GM21390 (cell line): ENCODE data around the gene MCHR1.

Experiments used
- ATAC-seq: cut with Tn5 transposase; IDR thresholded peaks from one replicate; pipeline ENCODE4 v1.9.1; 2021; ENCODE audit not compliant: unreplicated experiment

The MCHR1 gene

DNA sequence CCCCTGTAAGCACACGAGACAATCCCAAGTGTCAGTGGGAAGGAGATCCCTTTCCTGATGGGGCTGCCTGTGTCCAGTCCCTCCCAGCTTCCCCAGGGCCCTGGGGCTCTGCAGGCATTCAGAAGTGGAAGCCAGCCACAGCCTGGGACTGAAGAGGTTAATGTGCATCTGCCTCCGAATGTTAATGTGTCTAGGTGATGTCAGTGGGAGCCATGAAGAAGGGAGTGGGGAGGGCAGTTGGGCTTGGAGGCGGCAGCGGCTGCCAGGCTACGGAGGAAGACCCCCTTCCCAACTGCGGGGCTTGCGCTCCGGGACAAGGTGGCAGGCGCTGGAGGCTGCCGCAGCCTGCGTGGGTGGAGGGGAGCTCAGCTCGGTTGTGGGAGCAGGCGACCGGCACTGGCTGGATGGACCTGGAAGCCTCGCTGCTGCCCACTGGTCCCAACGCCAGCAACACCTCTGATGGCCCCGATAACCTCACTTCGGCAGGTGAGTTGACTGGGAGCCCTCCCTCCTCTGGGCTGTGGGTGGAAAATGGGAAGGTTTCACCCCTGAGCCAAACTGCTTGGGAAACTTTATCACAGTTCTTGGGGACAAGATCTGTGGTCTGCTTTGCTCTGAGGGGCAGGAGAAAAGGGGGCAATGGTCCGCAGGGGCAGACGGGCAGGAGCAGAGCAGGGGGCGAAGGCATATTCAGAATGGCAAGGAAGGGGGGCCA lies at the start of gene MCHR1:
Gene MCHR1 (plus strand): TSS at position 236 of the 715 bp plus-strand sequence. CDS start 169 bp downstream, at position 405.
- ATAC-seq, result no peak

- no peak for ATAC-seq
These were observed 47.4 kb upstream of the MCHR1 start for GRCh38 chr22:40631925-40632324.

DNA sequence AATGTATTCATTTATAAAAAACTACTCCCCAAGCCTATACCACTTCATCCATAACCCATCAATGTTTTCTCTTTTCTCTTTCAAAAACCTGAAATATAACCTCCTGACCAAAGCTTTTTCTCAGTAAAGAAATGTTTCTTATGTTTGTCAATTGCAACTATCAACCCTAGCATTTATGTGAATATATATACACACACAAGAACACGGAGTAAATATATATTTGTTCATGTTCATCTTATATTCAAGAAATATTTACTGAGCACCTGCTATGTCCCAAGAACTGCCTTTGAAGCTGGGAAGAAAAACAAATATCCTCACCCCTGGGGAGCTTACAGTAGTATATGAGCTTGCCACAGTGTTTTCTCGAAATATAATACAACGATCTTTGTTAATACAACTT lies 46.2 kb upstream of the MCHR1 start:
- no peak for ATAC-seq

GRCh38 chr22:40634119-40634903 lies 45.0 kb upstream of the MCHR1 start:
- ATAC-seq, result no peak

- ATAC-seq, result no peak
These were observed 44.0 kb upstream of the MCHR1 start for GRCh38 chr22:40635043-40635939.

DNA sequence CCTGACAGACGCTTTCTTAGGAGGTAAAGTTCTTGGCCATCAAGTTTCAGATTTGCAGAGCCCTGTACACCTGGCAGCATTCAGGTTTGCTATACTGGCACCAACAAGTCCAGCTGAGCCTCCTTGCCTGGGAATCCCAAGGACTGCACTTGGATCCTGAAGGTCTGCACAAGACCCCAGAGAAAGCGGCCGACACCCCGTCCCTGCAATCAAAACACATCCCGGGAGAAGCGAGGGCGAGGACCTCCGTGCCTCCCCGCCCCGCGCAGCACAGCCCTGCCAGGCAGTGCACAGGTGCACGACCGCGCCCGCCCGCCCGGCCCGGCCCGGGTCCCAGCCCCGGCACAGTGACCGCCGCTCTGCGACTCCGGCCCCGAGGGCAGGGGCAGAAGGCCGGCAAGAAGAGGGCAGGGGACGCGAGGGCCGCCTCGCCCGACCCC lies 43.3 kb upstream of the MCHR1 start:
- peak; percentile 8 for ATAC-seq

- peak; percentile 86 for ATAC-seq
These were observed 42.7 kb upstream of the MCHR1 start, which contains the start of gene MRTFA for GRCh38 chr22:40636380-40637182. Gene MRTFA (minus strand): TSS chr22:40636719.

- ATAC-seq, result peak; percentile 4
These were observed 41.8 kb upstream of the MCHR1 start for GRCh38 chr22:40637183-40638150.

GRCh38 chr22:40638261-40638660 lies 41.0 kb upstream of the MCHR1 start:
- no peak for ATAC-seq

DNA sequence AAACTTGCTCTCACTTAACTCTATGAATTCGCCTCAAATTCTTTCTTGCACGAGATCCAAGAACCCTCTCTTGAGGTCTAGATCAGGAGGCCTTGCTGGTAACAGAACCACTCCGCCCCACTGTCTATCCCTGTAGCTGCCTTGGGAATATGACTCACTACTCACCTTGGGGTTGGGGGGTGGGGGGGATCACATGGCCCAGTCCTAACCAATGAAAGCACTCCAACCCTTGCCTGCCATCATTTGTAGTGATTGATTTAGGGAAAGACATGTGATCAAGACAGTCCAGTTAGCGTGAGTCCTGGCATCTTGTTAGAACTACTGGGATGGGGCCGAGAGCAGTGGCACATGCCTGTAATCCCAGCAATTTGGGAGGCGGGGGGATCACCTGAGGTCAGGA lies 38.0 kb upstream of the MCHR1 start:
- ATAC-seq, result no peak

DNA sequence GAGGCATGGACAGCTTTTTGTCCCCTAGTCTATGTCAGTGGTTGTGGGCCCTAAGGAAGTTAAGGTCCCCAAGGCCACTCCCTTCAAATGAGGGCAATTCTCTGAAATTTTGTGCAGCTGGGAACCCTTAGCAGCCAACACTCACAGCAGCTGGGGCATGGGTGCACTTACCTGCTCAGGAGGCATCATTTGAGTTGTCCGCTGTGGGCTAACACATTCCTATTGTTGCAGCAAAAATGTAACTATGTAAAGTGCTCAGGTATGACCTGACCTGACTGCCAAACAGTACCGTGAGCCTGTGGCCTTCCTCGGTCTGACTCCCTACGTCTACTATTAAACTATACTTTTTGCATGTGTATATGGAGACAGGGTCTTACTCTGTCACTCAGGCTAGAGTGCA lies 37.0 kb upstream of the MCHR1 start:
- no peak for ATAC-seq

DNA sequence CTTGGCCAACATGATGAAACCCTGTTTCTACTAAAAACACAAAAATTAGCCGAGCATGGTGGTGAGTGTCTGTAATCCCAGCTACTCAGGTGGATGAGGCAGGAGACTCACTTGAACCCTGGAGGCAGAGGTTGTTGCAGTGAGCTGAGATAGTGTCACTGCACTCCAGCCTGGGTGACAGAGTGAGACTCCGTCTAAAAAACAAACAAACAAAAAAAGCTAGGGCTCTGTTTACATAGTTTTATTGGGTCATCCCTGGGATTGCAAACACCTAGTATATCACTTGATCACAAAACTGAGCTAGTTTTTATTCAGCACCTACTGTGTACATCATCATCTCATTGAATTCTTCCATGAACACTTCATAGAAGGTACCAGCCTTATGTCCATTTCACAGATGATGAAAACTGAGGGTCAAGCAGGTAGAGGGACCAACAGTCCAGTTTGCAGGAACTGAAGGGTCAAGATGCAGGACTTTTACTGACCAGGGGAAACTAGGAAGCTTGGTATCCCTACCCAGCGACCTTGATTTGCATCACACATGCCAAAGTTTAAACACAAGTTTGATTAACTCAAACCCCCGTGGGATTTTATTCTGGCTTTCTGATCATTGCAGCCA lies 33.6 kb upstream of the MCHR1 start:
- no peak for ATAC-seq

DNA sequence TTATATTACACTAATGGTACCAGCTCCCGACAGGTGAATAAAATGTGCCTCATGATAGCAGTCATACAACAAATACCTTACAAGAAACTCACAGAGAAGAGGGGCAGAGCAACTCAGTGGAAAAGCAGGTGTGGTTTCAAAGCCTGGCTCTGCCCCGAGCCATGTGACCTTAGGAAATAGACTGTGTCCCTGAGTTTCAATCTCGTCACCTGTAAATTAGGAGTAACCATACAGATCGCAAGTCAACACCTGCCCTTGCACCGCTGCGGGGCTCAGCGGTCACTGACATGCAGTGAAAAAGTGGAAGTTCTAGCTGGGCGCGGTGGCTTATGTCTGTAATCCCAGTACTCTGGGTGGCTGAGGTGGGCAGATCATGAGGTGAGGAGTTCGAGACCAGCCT lies 30.9 kb upstream of the MCHR1 start:
- ATAC-seq, result no peak

DNA sequence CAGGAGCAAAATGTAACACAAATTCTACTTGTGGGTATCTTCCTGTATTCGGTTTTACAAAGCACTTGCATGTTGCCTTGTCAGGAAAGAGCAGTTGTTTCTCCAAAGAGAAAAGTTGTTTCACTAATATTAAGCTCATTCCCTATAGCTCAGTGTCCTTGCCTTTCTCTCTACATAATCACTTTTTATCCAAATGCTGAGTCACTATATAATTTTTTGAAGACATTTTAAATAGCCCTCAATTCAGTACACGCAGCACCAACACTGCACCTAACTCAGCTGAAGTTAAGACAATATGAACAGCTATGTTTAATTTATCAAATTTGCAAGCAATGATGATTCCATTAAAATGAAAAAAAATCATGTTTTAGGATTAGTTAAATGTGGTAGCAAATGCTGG lies 28.2 kb upstream of the MCHR1 start:
- ATAC-seq, result no peak

- ATAC-seq, result no peak
These were observed 27.5 kb upstream of the MCHR1 start for GRCh38 chr22:40651563-40652501.

DNA sequence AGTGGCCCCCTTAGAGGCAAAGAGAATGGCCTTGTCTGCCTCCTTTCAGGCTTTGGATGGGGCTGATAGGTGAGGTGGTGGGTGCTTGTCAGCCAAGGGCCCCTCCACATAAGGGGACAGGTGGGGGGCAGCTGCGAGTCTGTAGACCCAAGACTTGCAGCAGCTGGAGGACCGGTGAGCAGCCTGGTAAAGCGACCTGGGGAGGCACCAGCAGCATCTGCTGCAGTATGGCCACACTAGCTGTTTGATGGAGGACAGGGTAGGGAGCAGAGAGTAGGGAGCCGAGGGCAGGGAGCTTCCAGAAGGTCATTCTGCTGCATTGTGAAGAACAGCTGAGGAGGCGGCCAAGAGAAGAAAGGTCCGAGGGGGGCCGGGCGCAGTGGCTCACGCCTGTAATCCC lies 25.9 kb upstream of the MCHR1 start:
- ATAC-seq, result no peak

DNA sequence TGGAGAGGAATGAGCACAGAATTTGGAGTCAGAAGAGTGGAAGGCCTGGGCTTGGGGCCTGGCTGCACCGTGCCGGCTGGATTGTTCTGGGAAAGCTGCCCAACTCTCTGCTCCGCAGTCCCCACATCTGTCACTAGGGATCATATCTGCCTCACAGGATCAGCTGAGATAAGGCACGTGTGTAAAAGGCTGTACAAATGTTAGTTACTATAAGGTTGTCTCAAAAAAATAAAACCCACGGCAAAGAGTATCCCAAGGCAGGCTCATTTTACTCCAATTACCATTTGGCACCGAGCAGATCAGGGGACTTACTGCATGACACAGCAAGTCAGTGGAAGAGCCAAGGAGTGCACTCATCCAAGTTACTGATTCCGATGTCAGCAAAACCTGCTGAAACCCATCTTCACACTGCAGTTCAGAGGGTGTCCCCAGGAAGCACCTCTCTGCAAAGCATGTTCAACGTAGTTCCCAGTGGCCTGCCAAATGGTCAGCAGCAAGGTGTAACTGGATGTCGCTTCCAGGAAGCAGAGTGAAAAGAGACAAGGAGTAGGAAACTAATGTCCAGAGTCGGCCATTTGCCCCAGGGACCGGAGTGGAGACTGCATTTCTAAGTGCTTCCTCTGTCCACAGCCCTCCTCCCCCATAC lies 24.6 kb upstream of the MCHR1 start:
- no peak for ATAC-seq
